ENCODE results near the gene CD99.
"Not testable (repeated sequence)": the region's sequence is repeated elsewhere in the genome, so short reads cannot be mapped to it uniquely, and the experiment has no call there.

DNA sequence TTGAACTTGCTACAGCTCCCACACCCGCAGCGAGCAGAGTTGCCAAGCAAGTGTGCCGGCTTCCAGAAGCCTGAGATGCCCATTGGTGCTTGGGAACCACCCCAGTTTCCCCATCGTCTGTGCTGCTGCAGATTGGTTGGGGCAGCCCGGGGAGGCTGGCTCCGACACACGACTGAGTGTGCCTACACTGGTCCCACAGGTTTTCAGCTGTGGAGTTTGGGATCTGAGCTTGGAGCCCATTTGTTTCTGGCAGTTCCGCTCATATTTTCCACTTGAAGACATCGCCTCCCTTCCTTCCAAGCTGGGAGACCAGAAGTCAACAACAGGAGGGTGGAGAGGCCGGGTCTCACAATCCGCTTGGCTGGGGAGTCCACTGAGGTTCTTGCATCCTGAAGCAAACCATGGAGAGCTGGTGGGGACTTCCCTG is 60.8 kb downstream of the CD99 start, which contains the start of gene XG:
- not testable (repeated sequence) for TF ChIP-seq EZH2 (IDR thresholded peaks at IDR 0.05; ENCODE audit: low read length, missing control alignments)
- TF ChIP-seq, protein P1, sequence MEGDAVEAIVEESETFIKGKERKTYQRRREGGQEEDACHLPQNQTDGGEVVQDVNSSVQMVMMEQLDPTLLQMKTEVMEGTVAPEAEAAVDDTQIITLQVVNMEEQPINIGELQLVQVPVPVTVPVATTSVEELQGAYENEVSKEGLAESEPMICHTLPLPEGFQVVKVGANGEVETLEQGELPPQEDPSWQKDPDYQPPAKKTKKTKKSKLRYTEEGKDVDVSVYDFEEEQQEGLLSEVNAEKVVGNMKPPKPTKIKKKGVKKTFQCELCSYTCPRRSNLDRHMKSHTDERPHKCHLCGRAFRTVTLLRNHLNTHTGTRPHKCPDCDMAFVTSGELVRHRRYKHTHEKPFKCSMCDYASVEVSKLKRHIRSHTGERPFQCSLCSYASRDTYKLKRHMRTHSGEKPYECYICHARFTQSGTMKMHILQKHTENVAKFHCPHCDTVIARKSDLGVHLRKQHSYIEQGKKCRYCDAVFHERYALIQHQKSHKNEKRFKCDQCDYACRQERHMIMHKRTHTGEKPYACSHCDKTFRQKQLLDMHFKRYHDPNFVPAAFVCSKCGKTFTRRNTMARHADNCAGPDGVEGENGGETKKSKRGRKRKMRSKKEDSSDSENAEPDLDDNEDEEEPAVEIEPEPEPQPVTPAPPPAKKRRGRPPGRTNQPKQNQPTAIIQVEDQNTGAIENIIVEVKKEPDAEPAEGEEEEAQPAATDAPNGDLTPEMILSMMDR (conservative IDR thresholded peaks at IDR 0.05 in 1 of 2, IDR thresholded peaks at IDR 0.05 in 1 of 2; ENCODE audit: low read depth in 1 of 2, low read length in 2 of 2): not testable (repeated sequence)

Measured in fibroblast of lung (primary cell).